ENCODE results near the gene FKBP7. TPM values are rescaled to one million over a fixed set of nuclear protein-coding genes. Genes with fewer than 3 reads are reported as not detected.

FKBP7 gene
- total and polyA plus RNA-seq, 2 of the 8 experiments (the other 6 are each of a cell fraction or from before 2014, with no cell fraction given), result 3.6 to 7.0 TPM

GRCh38 chr2:178479275-178479616 is 846 bp upstream of the FKBP7 start:
- Histone ChIP-seq H3K23ac (ENCODE audit: insufficient read length) (no peak overlapping the region), H3K27me3 (replicated peaks in 1 of 4; ENCODE audit: control insufficient read depth in 3 of 4, extremely low read depth in 1 of 4, insufficient read depth in 3 of 4, low read length in 3 of 4) (no peaks in the 10 kb centered on the region; a peak in 2 of 7 replicates), H3K9me3 (ENCODE audit: insufficient read depth in 2 of 2, low read depth in 1 of 2, low read length in 1 of 2) (no peaks in the 10 kb centered on the region), H3K36me3 (ENCODE audit: control insufficient read depth in 2 of 4, insufficient read depth in 4 of 4, low read length in 3 of 4) (no peaks in the 10 kb centered on the region), H3K79me2 (ENCODE audit: control insufficient read depth in 1 of 2, insufficient read depth in 2 of 2, low read length in 2 of 2) (peaks cover 0 to 28% of the 10 kb centered on the region in 2 experiments; a peak in 2 of 4 replicates), H2AK5ac (ENCODE audit: low read depth, low read length) (no peak overlapping the region), H3K4me2 (ENCODE audit: insufficient read depth in 1 of 2, low read depth in 2 of 2, low read length in 2 of 2) (peak overlapping the region; percentile 59 to 92; a peak in 3 of 4 replicates), H3K9ac (replicated peaks in 1 of 4; ENCODE audit: extremely low read depth in 1 of 4, low read depth in 3 of 4, low read length in 3 of 4) (no peak overlapping the region), H2BK120ac (replicated peaks; ENCODE audit: low read depth, low read length) (no peak overlapping the region), H2BK5ac (ENCODE audit: low read depth, low read length) (no peak overlapping the region), H2BK20ac (ENCODE audit: low read length) (no peak overlapping the region), H3K4ac (replicated peaks; ENCODE audit: insufficient read length, low read depth, low read length) (no peak overlapping the region), H3K18ac (ENCODE audit: extremely low read depth, low read length) (no peak overlapping the region), H2BK15ac (ENCODE audit: low read length) (peak overlapping the region; percentile 49; the same call in 1 of the 2 replicates), H3K14ac (ENCODE audit: insufficient read length) (no peak overlapping the region), H3K79me1 (ENCODE audit: low read depth, low read length) (peaks cover 2% of the 10 kb centered on the region; the same call in 1 of the 2 replicates), H2AFZ (ENCODE audit: low read length) (no peak overlapping the region), H3K56ac (replicated peaks; ENCODE audit: insufficient read length, low read depth, low read length) (no peak overlapping the region), H4K91ac (replicated peaks; ENCODE audit: insufficient read length, low read length) (no peak overlapping the region), H4K5ac (ENCODE audit: insufficient read length, low read depth, low read length) (no peak overlapping the region), H3K4me3 (ENCODE audit: extremely low read depth in 1 of 4, insufficient read depth in 2 of 4, low read depth in 3 of 4, low read length in 4 of 4) (peak overlapping the region in 3 of 4 experiments; percentile 80 to 92 (median 81); a peak in 6 of 8 replicates), H4K8ac (ENCODE audit: extremely low read depth, insufficient read depth, low read length) (no peak overlapping the region), H2BK12ac (ENCODE audit: low read depth, low read length) (no peak overlapping the region; the same call in 1 of the 2 replicates), H3K4me1 (replicated peaks in 1 of 4; ENCODE audit: control insufficient read depth in 3 of 4, insufficient read depth in 4 of 4, low read length in 3 of 4) (peaks cover 0 to 12% (median 4%) of the 10 kb centered on the region in 4 experiments; a peak in 3 of 7 replicates), H3K23me2 (ENCODE audit: low read depth, low read length) (peaks cover 9% of the 10 kb centered on the region), H3K27ac (ENCODE audit: low read depth, low read length) (no peak overlapping the region), H4K20me1 (replicated peaks in 1 of 2; ENCODE audit: control insufficient read depth in 1 of 2, insufficient read depth in 2 of 2, low read length in 2 of 2) (peaks cover 2 to 3% of the 10 kb centered on the region in 2 experiments)
- ChIA-PET POLR2A (ENCODE audit: partially characterized antibody) (interaction anchor here (1.2 to 2.5 kb wide), 2 partner anchors 23 to 28 kb away, joined by 3 to 17 read pairs; partner anchors contain the start of genes PJVK and PRKRA), CTCF (ENCODE audit: partially characterized antibody) (interaction anchor here (0.7 to 1.3 kb wide), 3 partner anchors 10 to 29 kb away, joined by 3 to 4 read pairs (median 3); partner anchors contain the start of gene PRKRA)
- DNase-seq (ENCODE audit: low read depth in 1 of 2, low spot score in 2 of 2), result no peak
- TF ChIP-seq TBP (IDR thresholded peaks at IDR 0.05; ENCODE audit: low read depth, low read length) (no peak), FOSL1 (IDR thresholded peaks at IDR 0.05; ENCODE audit: insufficient read depth, low read depth, low read length) (no peak), E2F6 (IDR thresholded peaks at IDR 0.05) (no peak), ZNF274 (IDR thresholded peaks at IDR 0.05; ENCODE audit: borderline replicate concordance, extremely low read depth, low read length) (no peak), TEAD4 (IDR thresholded peaks at IDR 0.05; ENCODE audit: low read depth, low read length) (no peak), SUZ12 (IDR thresholded peaks at IDR 0.05; ENCODE audit: low read length) (no peak), RNF2 (IDR thresholded peaks at IDR 0.05; ENCODE audit: borderline replicate concordance, low read depth, low read length, missing control alignments, poor library complexity, severe bottlenecking) (no peak), CBX5 (IDR thresholded peaks at IDR 0.05; ENCODE audit: low read depth, low read length) (no peak), NANOG (IDR thresholded peaks at IDR 0.05; ENCODE audit: insufficient read depth, low read depth, low read length, poor library complexity, severe bottlenecking) (no peak), GABPA (IDR thresholded peaks at IDR 0.05; ENCODE audit: borderline replicate concordance, insufficient read depth, low read length) (no peak)
- FAIRE-seq, result no peak
- 49 to 100% methylated on average over 1 to 4 of the region's 4 CpGs for WGBS, 2 experiments (ENCODE audit: extremely low coverage in 1 of 2, insufficient coverage in 1 of 2, insufficient read length in 1 of 2, insufficient replicate concordance in 2 of 2, low coverage in 1 of 2, low lambda C conversion rate in 2 of 2, missing lambda C conversion rate in 1 of 2)

Data from H1 (cell line).